CD4-positive, alpha-beta T cell treated with Interleukin-15 for 1 hour (primary cell): ENCODE measurements around the gene GRM8.

Source experiments
- DNase-seq: peaks from one replicate; pipeline ENCODE4 v3.0.0-alpha.2; 2020

GRM8 gene

GRCh38 chr7:127146746-127147536 is 105.8 kb downstream of the GRM8 start:
- DNase-seq = no peak

GRCh38 chr7:127137146-127137545 is 115.6 kb downstream of the GRM8 start:
- no peak for DNase-seq

DNA sequence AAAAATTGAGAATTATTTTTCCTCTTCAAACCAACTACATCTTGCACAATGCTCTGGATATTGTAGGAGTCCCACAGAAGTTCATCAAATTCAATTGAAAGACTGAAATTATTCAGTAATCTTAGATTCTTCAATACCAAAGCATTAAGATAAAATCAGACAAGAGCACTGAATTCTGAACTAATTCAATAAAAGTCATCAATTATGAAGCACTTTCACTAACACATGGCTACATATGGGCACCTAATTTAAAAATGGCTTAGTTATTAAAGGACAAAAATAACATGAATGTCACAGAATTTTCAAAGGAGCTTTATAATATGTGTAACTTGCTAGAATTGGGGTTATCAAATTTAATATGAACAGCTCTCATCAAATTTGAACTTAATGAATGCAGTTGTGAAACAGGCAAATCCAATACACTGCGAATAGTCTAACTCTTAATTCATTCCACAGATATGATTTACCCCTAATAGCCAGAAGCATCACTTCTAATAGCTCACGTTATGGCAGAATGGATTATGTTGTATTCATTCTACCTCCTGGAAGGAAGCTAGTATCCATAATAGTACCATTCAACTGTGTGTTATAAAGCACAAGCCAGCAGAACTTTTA is 116.8 kb downstream of the GRM8 start:
- no peak for DNase-seq

DNA sequence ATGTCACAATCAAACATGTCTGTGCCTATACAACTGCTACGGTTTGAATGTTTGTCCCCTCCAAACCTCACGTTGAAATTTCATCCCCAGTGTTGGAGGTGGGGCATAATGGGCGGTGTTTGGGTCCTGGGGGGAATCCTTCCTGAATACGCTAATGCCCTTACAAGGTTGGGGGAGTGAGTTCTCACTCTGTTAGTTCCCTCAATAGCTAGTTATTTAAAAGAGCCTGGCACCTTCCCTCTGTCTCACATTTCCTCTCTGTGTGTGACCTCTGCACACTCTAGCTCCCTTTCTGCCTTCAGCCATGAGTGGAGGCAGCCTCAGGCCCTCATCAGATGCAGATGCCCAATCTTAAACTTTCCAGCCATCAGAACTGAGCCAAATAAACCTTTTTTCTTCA is 129.5 kb downstream of the GRM8 start:
- no peak for DNase-seq

GRCh38 chr7:127119517-127119916 is 133.2 kb downstream of the GRM8 start:
- no peak for DNase-seq

DNA sequence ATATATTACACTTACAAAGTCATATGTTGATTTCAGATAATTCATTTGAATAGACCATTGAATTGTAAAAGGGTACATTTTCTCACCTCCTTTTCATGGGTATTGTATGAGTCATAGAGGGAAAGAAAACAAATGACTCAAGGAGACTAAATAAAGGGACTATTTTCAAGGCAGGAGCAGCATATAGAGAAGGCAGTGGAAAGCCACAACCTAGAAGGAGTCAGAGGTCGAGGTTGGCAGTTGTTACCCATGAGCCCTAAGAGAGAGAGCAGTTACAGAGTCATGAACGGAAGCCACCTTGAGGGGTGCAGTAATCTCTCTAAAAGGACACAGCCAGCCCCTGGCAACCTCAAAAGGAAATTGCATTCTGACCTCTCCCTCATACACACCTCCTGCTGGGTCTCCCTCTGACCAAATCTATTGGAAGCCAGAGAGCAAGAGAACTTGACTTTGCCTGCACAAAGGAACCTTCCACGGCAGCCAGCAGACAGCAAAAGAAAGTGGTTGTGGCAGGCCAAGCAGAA is 137.9 kb downstream of the GRM8 start:
- DNase-seq = no peak

- DNase-seq = no peak
These were observed 145.1 kb downstream of the GRM8 start for GRCh38 chr7:127107601-127108007.

GRCh38 chr7:127093340-127093739 is 159.4 kb downstream of the GRM8 start:
- DNase-seq = no peak

GRCh38 chr7:127091620-127092019 is 161.1 kb downstream of the GRM8 start:
- DNase-seq = no peak

DNA sequence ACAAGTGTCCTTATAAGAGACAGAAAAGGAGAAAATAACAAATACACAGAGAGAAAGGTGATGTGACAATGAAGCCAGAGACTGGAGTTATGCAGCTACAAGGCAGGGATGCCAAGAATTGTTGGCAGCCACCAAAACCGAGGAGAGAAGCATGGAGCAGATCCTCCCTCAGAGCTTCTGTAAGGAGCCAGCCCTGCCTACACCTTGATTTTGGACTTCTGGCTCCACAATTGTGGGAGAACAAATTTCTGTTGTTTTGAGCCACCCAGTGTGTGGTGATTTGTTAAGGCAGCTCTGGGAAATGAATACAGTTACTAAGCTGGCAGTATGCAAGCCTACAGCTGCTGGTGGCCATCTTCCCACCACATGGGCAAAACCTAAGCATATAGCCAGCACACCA is 163.6 kb downstream of the GRM8 start:
- no peak for DNase-seq

DNA sequence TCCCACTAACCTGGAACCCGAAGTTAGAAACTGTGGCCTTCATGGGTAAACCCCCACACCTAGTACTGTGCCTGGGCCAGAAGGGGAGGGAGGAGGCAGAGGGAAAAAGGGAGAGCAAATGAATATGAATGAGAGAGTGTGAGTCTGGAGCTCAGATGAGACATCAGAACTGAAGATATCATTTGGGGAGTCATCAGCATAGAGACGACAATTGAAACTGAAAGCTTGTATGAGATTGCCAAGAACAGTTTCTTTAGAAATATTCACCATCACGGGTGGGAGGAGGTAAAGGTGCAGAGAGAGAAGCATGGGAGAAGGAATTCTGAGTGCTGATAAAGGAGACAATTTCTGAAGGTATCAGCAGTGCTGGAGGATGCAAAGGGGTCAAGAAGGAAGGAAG is 171.2 kb downstream of the GRM8 start:
- DNase-seq = no peak

DNA sequence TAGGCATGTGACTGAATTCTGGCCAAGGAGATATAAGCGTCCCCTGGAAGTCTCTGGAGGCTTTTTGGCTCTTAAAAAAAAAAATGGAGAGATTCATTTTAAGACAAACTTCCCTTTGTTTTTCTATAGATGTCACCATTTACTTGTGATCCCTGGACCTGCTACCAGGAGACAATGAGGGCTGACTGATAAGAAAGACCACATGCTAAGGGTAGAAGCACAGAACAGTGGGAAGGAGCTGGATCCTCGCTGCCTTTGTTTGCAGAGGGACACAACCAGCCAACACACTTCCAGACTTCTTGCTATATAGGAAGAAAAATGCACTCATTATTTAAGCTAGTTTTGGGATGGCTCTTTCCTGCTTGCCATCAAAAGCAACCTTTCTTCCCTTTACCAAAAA is 172.2 kb downstream of the GRM8 start:
- DNase-seq = no peak

DNA sequence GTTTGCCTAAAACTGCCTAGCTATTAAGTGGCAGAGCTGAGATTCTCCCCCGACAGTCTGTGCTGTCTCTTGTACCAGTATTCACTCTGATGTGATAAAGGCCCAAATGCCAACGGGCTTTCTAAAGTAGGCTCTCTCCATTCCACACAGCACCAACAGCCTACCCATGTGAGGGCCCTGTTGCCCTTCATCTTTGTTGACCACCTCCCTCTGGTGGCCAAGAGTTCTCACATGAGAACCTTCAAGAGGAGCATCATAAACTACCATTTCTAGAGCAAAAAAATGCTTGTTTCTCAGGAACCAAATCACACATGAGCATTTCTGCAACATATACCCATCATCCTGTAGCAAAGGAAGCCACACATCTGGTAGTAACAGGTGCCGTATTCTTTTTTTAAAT is 185.8 kb downstream of the GRM8 start:
- no peak for DNase-seq

DNA sequence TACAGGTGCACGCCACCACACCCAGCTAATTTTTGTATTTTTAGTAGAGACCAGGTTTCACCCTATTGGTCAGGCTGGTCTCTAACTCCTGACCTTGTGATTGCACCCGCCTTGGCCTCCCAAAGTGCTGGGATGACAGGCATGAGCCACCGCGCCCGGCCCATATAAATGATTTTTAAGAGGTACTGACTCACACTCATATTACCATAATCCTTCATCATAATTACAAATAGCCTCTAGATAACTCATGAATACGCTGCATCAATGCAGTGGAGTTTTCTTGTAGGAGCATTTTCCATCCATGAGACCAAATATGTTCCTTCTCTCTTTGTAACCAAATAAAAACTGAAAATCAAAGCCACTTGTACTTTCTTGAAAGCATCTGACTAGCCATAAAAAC is 193.3 kb downstream of the GRM8 start:
- DNase-seq = no peak

- DNase-seq = no peak
These were observed 194.8 kb downstream of the GRM8 start for GRCh38 chr7:127057918-127058317.

DNA sequence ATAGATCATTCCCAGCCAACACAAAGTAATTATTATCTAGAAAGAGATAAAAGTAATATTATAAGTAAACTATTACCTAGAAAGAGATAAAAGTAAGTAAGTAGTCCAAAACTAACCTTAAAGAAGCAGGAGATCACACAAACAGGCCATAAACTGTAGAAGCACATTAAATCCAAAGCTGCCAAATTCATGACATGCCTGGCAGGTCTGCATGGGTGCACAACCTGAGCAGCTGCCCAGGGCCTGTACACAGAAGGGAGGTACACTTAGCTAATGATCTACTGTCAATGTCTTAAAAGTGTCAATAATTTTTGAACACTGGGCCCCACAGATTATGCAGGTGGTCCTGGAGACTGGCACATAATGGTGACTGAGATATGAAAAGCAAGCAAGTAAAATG is 196.5 kb downstream of the GRM8 start:
- DNase-seq = no peak

DNA sequence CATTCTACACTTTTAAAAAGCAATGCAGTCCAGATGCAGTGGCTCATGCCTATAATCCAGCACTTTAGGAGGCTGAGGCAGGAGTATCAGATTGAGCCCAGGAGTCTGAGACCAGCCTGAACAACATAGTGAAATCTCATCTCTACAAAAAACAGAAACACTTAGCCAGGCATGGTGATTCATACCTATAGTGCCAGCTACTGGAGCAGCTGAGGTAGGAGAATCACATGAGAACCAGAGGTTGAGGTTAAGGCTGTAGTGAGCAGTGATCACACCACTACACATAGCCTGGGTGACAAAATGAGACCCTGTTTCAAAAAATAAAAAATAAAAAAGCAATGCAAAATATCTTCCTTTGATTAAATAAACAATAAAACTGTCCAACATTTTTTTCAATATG is 205.2 kb downstream of the GRM8 start:
- no peak for DNase-seq

GRCh38 chr7:127041689-127042452 is 210.9 kb downstream of the GRM8 start:
- DNase-seq = no peak

DNA sequence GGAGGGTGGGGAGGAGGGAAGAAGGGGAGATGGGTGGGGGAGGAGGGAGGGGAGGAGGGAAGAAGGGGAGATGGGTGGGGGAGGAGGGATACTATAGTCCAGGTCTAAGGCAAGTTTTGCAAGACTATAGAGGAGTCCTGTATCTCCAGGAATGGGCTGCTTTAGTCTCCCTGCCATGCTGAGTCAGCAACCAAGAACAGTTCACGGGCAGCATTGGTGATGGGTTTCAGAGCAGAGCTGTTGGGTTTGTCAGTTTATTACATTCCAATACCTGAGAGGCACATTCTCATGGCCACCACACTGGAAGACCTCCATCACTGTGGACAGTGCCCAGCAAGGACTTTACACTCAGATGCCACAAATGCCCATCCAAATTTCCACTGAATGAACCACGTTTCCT is 212.7 kb downstream of the GRM8 start:
- DNase-seq = no peak

- no peak for DNase-seq
These were observed 213.2 kb downstream of the GRM8 start for GRCh38 chr7:127039541-127039940.

GRCh38 chr7:127035203-127035849 is 217.4 kb downstream of the GRM8 start:
- no peak for DNase-seq

- DNase-seq = no peak
These were observed 218.4 kb downstream of the GRM8 start for GRCh38 chr7:127034186-127034806.

DNA sequence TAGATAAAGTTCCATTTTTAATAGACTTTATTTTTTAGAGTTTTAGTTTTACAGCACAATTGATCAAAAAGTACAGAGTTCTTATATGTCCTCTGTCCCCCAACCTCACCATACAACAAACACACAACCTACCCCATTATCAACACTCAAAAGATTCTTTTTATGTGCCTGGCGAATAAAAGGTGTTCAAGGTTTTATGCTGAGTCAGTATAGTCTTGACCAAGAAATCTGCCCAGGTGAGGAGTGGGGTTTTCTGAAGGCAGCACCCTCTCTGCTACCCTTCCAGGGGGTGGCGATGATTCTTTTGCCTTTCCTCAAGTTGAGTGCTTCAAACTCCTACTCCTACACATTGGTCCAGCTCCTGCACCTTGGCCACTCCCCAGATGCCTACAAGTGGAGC is 222.9 kb downstream of the GRM8 start:
- no peak for DNase-seq
